ENCODE data around the gene DLG1.

- TF ChIP-seq E2F6 (IDR thresholded peaks at IDR 0.05; ENCODE audit: borderline replicate concordance in 1 of 2, extremely low read depth in 1 of 2, insufficient read depth in 1 of 2, insufficient read length in 1 of 2, low read depth in 1 of 2, low read length in 1 of 2, poor library complexity in 1 of 2, severe bottlenecking in 1 of 2) (peak; percentile 44 to 72), CBX1 (IDR thresholded peaks at IDR 0.05; ENCODE audit: low read depth) (peak; percentile 47; the same call in 1 of the 2 replicates), CTCF (IDR thresholded peaks at IDR 0.05 in 2 of 3, conservative IDR thresholded peaks at IDR 0.05 in 1 of 3; ENCODE audit: insufficient read depth in 2 of 3, low read depth in 1 of 3, low read length in 3 of 3) (no peak), SETDB1 (IDR thresholded peaks at IDR 0.05; ENCODE audit: low read length) (no peak), RBFOX2 (IDR thresholded peaks at IDR 0.05; ENCODE audit: low read depth, low read length) (no peak), ZNF217 (CRISPR knock-in tag; IDR thresholded peaks at IDR 0.05) (no peak), GMEB1 (CRISPR knock-in tag; IDR thresholded peaks at IDR 0.05) (no peak), BACH1 (tag; IDR thresholded peaks at IDR 0.05) (no peak), BRF1 (IDR thresholded peaks at IDR 0.05; ENCODE audit: borderline replicate concordance, extremely low read depth, insufficient read length) (no peak)
Measured at GRCh38 chr3:197028728-197029510, 269.5 kb downstream of the DLG1 start.
